ENCODE measurements around the gene INPP5F.

DNA sequence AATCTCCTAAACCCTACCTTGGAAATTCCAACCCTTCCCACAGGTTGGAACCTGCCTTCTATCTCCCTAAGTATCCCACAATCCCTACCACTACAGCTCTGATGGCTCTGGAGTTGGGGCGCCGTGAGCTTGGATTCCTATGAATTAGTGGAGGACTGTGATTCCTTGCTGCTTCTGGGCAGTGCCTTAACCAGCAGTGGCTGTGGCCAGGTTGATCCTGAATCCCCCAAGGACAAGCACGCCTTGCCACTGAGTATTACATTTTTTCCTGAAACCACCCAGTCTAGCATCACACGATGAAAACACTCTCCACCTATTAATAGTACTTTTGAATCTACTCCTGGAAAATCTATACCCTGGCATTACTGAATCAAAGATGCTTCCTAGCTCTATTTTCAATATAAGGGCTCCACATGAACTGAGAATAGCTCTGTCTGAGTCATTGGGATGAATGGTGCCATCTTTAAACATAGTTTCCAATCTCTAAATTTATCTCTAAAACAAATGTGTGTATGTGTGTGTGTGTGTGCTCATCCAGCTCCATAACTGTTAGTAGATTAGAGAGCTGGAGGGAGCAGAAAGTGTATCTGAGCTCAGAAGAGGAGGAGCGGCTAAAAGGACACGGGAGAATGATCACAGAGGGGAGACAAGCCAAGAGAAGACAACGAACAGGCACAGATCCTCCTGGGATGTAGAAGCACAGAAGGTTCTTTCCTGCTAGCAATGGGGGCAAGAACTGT lies 11.9 kb upstream of the INPP5F start:
- TF ChIP-seq, protein P1, sequence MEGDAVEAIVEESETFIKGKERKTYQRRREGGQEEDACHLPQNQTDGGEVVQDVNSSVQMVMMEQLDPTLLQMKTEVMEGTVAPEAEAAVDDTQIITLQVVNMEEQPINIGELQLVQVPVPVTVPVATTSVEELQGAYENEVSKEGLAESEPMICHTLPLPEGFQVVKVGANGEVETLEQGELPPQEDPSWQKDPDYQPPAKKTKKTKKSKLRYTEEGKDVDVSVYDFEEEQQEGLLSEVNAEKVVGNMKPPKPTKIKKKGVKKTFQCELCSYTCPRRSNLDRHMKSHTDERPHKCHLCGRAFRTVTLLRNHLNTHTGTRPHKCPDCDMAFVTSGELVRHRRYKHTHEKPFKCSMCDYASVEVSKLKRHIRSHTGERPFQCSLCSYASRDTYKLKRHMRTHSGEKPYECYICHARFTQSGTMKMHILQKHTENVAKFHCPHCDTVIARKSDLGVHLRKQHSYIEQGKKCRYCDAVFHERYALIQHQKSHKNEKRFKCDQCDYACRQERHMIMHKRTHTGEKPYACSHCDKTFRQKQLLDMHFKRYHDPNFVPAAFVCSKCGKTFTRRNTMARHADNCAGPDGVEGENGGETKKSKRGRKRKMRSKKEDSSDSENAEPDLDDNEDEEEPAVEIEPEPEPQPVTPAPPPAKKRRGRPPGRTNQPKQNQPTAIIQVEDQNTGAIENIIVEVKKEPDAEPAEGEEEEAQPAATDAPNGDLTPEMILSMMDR (IDR thresholded peaks at IDR 0.05), result no peak
- no peak for TF ChIP-seq EZH2 (IDR thresholded peaks at IDR 0.05; ENCODE audit: borderline replicate concordance, insufficient read depth, low read depth, low read length, poor library complexity, severe bottlenecking)

Data from B cell (primary cell).